HT1080 (cell line): ENCODE results near the gene PHF2. TPM values are rescaled to one million over a fixed set of nuclear protein-coding genes. Genes with fewer than 3 reads are reported as not detected.

Source experiments
- DNase-seq: peaks from one replicate; pipeline ENCODE4 v3.0.0-alpha.2; 2015; ENCODE audit warnings: low read depth
- total RNA-seq: library from RNA; depleted of rRNA; stranded (reverse); fragments of >200 nt; shearing (Covaris generic); gene quantifications from 2 replicates; pipeline ENCODE4 v1.2.3, GENCODE V29; 2014

PHF2 gene
- total RNA-seq, 1 experiment from 2014 or later: 13.5 TPM

- DNase-seq: no peak
These were observed 23.4 kb downstream of the PHF2 start for GRCh38 chr9:93599571-93600403.

- no peak for DNase-seq
These were observed 24.1 kb downstream of the PHF2 start for GRCh38 chr9:93600504-93600903.

GRCh38 chr9:93601063-93601462, 24.7 kb downstream of the PHF2 start:
- no peak for DNase-seq

- no peak for DNase-seq
These were observed 25.3 kb downstream of the PHF2 start for GRCh38 chr9:93601666-93602065.

- DNase-seq: no peak
These were observed 26.6 kb downstream of the PHF2 start for GRCh38 chr9:93603011-93603410.

GRCh38 chr9:93603906-93604326, 27.5 kb downstream of the PHF2 start:
- DNase-seq: no peak

- DNase-seq: no peak
These were observed 29.8 kb downstream of the PHF2 start for GRCh38 chr9:93606187-93606586.

GRCh38 chr9:93610206-93610605, 33.8 kb downstream of the PHF2 start:
- DNase-seq: no peak

GRCh38 chr9:93612052-93612795, 35.8 kb downstream of the PHF2 start:
- DNase-seq: no peak

- no peak for DNase-seq
These were observed 36.4 kb downstream of the PHF2 start for GRCh38 chr9:93612796-93613154.

- DNase-seq: no peak
These were observed 36.8 kb downstream of the PHF2 start for GRCh38 chr9:93613174-93613573.

GRCh38 chr9:93613791-93614190, 37.4 kb downstream of the PHF2 start:
- DNase-seq: no peak

- no peak for DNase-seq
These were observed 38.6 kb downstream of the PHF2 start for GRCh38 chr9:93614830-93615468.

GRCh38 chr9:93616044-93616443, 39.7 kb downstream of the PHF2 start:
- DNase-seq: no peak

GRCh38 chr9:93617273-93617672, 40.9 kb downstream of the PHF2 start:
- no peak for DNase-seq

- no peak for DNase-seq
These were observed 42.9 kb downstream of the PHF2 start for GRCh38 chr9:93619272-93619775.

GRCh38 chr9:93620041-93620506, 43.7 kb downstream of the PHF2 start:
- DNase-seq: no peak

- no peak for DNase-seq
These were observed 44.8 kb downstream of the PHF2 start for GRCh38 chr9:93620881-93621820.

GRCh38 chr9:93621922-93622321, 45.5 kb downstream of the PHF2 start:
- DNase-seq: no peak

- no peak for DNase-seq
These were observed 46.3 kb downstream of the PHF2 start for GRCh38 chr9:93622691-93623090.

- no peak for DNase-seq
These were observed 47.4 kb downstream of the PHF2 start for GRCh38 chr9:93623753-93624152.
